CD4-positive, alpha-beta T cell (primary cell): ENCODE measurements around the gene TMEM72. TPM values are rescaled to one million over a fixed set of nuclear protein-coding genes. Genes with fewer than 3 reads are reported as not detected.
A peak's percentile ranks its signal among the peaks of the same experiment; 100 is the strongest.

Source experiments
- ATAC-seq: fragments of 200-7000 bp; cut with Tn5 transposase; one replicate; pipeline ENCODE4 v1.10.0; 2022; ENCODE audit warnings: mild to moderate bottlenecking; ENCODE audit not compliant: poor library complexity
- CTCF ChIA-PET: fragments of 350-600 bp; sonication (Branson Sonifier 250); formaldehyde crosslinking; loops from one replicate; lab custom pipeline; 2021; ENCODE audit warnings: antibody characterized with exemption, inconsistent platforms; lab: Charles Lee
- POLR2A ChIA-PET: fragments of 350-600 bp; sonication (Branson Sonifier 250); formaldehyde crosslinking; loops from one replicate; lab custom pipeline; 2021; ENCODE audit warnings: antibody characterized with exemption, inconsistent platforms; lab: Charles Lee
- DNase-seq, 14 experiments: peaks; one replicate each; pipeline ENCODE4 v3.0.0-alpha.2; 2013 to 2020; ENCODE audit warnings: mixed read lengths in 2 of 14
- H3K27ac ChIP-seq, 2 donors: one replicate each; pipeline versions ENCODE4 v1.5.1 to v1.7.0; 2013; ENCODE audit warnings: low read length in 2 of 2, low read depth in 1 of 2, mild to moderate bottlenecking in 1 of 2
- H3K27me3 ChIP-seq, 2 experiments: 1 replicate in 1 of 2; 2 replicates in 1 of 2; pipeline versions ENCODE4 v1.6.1 to v1.7.0; 2013; ENCODE audit warnings: low read length in 2 of 2, control low read depth in 1 of 2, mild to moderate bottlenecking in 1 of 2, moderate library complexity in 1 of 2; ENCODE audit not compliant: insufficient read depth in 2 of 2, control insufficient read depth in 1 of 2
- H3K36me3 ChIP-seq: one replicate; pipeline ENCODE4 v1.6.1; 2013; ENCODE audit warnings: low read length, control low read depth; ENCODE audit not compliant: insufficient read depth
- H3K4me1 ChIP-seq: one replicate; pipeline ENCODE4 v1.6.1; 2013; ENCODE audit warnings: low read length, control low read depth; ENCODE audit not compliant: insufficient read depth
- H3K4me3 ChIP-seq: one replicate; pipeline ENCODE4 v1.5.1; 2013; ENCODE audit warnings: mild to moderate bottlenecking, low read length, moderate library complexity
- H3K9me3 ChIP-seq, 2 experiments: 1 replicate in 1 of 2; 2 replicates in 1 of 2; pipeline versions ENCODE4 v1.6.1 to v1.7.0; 2013; ENCODE audit warnings: low read length in 2 of 2, mild to moderate bottlenecking in 2 of 2, control low read depth in 1 of 2, moderate library complexity in 1 of 2; ENCODE audit not compliant: control insufficient read depth in 1 of 2, insufficient read depth in 1 of 2
- H3K27ac Mint-ChIP-seq: one replicate; pipeline ENCODE4 v1.8.0; 2020; ENCODE audit warnings: mixed read lengths
- H3K27me3 Mint-ChIP-seq: one replicate; pipeline ENCODE4 v1.8.0; 2021; ENCODE audit warnings: mixed read lengths
- H3K36me3 Mint-ChIP-seq: one replicate; pipeline ENCODE4 v1.8.0; 2021; ENCODE audit warnings: low read depth, mixed read lengths
- H3K4me1 Mint-ChIP-seq: one replicate; pipeline ENCODE4 v1.8.0; 2021; ENCODE audit warnings: low read depth, mixed read lengths
- H3K4me3 Mint-ChIP-seq: one replicate; pipeline ENCODE4 v1.8.0; 2020; ENCODE audit warnings: mild to moderate bottlenecking, mixed read lengths
- H3K9me3 Mint-ChIP-seq: one replicate; pipeline ENCODE4 v1.8.0; 2020; ENCODE audit warnings: mixed read lengths
- CTCF ChIP-seq: fragments of 200-600 bp; IDR thresholded peaks from one replicate; pipeline ENCODE4 v1.8.0; 2022; ENCODE audit warnings: antibody characterized with exemption, mild to moderate bottlenecking
- intact Hi-C, 2 experiments: fragments of 100-400 bp; cut with DNase I in 1 of 2; cut with micrococcal nuclease in 1 of 2; formaldehyde crosslinking; loops; one replicate each; pipeline versions ENCODE4 v1.15.1 to v1.9.0; 2023 to 2025; cut with DNase I, micrococcal nuclease
- total RNA-seq, 174 experiments: library from RNA in 2 of 174; stranded (reverse) in 2 of 174; gene quantifications; one replicate each; pipeline ENCODE4 v1.2.3 and lab custom pipeline; 2021 to 2026

TMEM72 gene
- total RNA-seq, 2 experiments from 2014 or later: not detected

DNA sequence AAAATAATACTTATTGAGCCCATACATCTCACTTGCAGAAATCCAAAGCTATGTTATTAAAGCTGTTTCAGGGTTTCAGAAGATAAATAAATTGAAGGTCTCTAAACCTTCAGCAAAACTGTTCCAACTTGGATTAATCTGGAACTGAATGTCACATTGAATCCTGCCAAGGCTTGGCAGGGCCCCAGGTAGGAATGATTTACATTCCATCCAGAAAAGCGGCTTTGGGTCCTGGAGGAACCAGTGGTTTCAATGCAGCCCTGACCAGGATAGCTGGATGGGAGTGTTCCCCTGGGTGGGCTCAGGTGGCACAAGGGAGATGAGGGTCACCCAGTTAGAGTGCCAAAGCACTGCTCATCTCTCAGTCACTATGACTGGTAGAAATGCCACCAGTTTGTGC lies 37.0 kb upstream of the TMEM72 start:
- no peak for TF ChIP-seq CTCF

DNA sequence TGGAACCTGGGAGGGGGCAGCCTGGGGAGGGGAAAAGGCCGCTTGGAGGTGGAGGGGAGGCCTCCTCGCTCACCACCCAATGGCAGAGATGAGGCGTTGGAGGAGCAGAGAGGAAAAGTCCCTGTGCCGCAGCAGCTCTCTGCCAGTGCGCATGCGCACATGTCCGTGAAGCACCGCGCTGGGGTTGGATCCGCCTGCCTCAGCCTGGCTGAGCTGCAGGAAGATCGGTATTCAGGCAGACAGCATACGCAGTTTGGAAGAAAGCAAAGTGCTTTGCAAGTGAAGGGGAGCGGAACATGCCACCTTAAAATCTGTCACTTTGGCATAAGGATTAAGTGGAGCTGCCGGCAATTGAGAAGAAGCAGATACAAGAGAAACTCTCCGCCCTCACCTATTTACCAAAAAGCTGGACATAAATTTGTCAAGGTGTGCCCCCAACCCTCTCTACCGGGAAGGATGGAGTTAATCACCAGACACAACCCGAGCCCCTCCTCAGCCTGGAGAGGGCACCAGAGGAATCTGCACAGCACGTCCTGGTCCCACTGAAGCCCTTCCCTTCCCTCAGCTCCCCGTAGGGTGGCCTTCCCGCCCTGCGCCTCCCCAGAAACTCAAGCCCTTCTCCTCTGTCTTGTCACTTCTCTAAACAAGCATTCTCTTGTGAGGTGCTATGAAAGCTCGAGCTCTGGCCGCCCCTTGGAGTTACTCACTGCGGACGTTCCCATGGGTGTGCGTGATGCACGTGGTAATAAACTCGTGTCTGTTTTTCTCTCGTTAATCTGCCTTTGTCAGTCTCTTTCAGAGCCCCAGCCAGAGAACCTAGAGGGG lies 32.2 kb upstream of the TMEM72 start:
- no peak overlapping the region for H3K27ac ChIP-seq
- H3K9me3 Mint-ChIP-seq: no peaks in the 10 kb centered on the region
- ATAC-seq (peak; percentile 91), DNase-seq (peak; percentile 49 to 91 (median 72))
- H3K27me3 ChIP-seq: peaks cover 0 to 5% of the 10 kb centered on the region in 2 experiments
- no peaks in the 10 kb centered on the region for H3K36me3 ChIP-seq
- ChIA-PET CTCF (no interaction called here), POLR2A (interaction anchor here (1.0 to 1.4 kb wide), 2 partner anchors 82 to 122 kb away, joined by 3 to 4 read pairs; no protein-coding TSS in a partner anchor)
- peaks cover 6% of the 10 kb centered on the region for H3K4me1 Mint-ChIP-seq
- no peaks in the 10 kb centered on the region for H3K9me3 ChIP-seq
- H3K27ac Mint-ChIP-seq: peak overlapping the region; percentile 71
- intact Hi-C loops: loop anchor here (5.0 kb wide), 2 partner anchors 78 to 93 kb away; partner anchors contain the start of gene RASSF4 (in 1 of the 2)
- peaks cover 10% of the 10 kb centered on the region for H3K4me1 ChIP-seq
- no peaks in the 10 kb centered on the region for H3K36me3 Mint-ChIP-seq
- H3K4me3 ChIP-seq: peak overlapping the region; percentile 53
- TF ChIP-seq CTCF: no peak
- H3K27me3 Mint-ChIP-seq: peaks cover 16% of the 10 kb centered on the region
- peak overlapping the region; percentile 88 for H3K4me3 Mint-ChIP-seq

More for the DNA sequence above, 37.0 kb upstream of the TMEM72 start:
- no peaks in the 10 kb centered on the region for H3K36me3 Mint-ChIP-seq
- no peak for ATAC-seq
- DNase-seq: no peak
- H3K9me3 Mint-ChIP-seq: no peaks in the 10 kb centered on the region
- H3K27me3 ChIP-seq: peaks cover 0 to 7% of the 10 kb centered on the region in 2 experiments
- H3K27me3 Mint-ChIP-seq: peaks cover 15% of the 10 kb centered on the region
- no peak overlapping the region for H3K27ac Mint-ChIP-seq
- H3K4me3 ChIP-seq: no peak overlapping the region
- no peak overlapping the region for H3K4me3 Mint-ChIP-seq
- intact Hi-C loops: no loop called here
- peaks cover 8% of the 10 kb centered on the region for H3K4me1 ChIP-seq
- no peak overlapping the region for H3K27ac ChIP-seq
- CTCF ChIA-PET: no interaction called here
- H3K4me1 Mint-ChIP-seq: peaks cover 6% of the 10 kb centered on the region
- no peaks in the 10 kb centered on the region for H3K9me3 ChIP-seq
- no peaks in the 10 kb centered on the region for H3K36me3 ChIP-seq
- POLR2A ChIA-PET: no interaction called here

GRCh38 chr10:44879531-44879899 lies 31.6 kb upstream of the TMEM72 start:
- Mint-ChIP-seq H3K27ac (no peak overlapping the region), H3K36me3 (no peaks in the 10 kb centered on the region), H3K4me3 (peak overlapping the region; percentile 88), H3K4me1 (peaks cover 6% of the 10 kb centered on the region), H3K27me3 (peaks cover 16% of the 10 kb centered on the region), H3K9me3 (no peaks in the 10 kb centered on the region)
- Histone ChIP-seq H3K27me3 (peaks cover 0 to 5% of the 10 kb centered on the region in 2 experiments), H3K9me3 (no peaks in the 10 kb centered on the region), H3K27ac (no peak overlapping the region), H3K4me1 (peaks cover 10% of the 10 kb centered on the region), H3K36me3 (no peaks in the 10 kb centered on the region), H3K4me3 (peak overlapping the region; percentile 53)
- ChIA-PET CTCF (no interaction called here), POLR2A (interaction anchor here (1.4 kb wide), 1 partner anchor 81 kb away, joined by 3 read pairs; no protein-coding TSS in a partner anchor)
- no peak for TF ChIP-seq CTCF
- ATAC-seq (no peak), DNase-seq (no peak)
- intact Hi-C loops: loop anchor here (5.0 kb wide), 2 partner anchors 78 to 93 kb away; partner anchors contain the start of gene RASSF4 (in 1 of the 2)
